ENCODE data around the gene UNC119. TPM values are rescaled to one million over a fixed set of nuclear protein-coding genes. Genes with fewer than 3 reads are reported as not detected.

Gene UNC119
- total and polyA plus RNA-seq, 2 donors (not counting 1 experiment from before 2014, with no cell fraction given), result 19.2 to 26.4 TPM

DNA sequence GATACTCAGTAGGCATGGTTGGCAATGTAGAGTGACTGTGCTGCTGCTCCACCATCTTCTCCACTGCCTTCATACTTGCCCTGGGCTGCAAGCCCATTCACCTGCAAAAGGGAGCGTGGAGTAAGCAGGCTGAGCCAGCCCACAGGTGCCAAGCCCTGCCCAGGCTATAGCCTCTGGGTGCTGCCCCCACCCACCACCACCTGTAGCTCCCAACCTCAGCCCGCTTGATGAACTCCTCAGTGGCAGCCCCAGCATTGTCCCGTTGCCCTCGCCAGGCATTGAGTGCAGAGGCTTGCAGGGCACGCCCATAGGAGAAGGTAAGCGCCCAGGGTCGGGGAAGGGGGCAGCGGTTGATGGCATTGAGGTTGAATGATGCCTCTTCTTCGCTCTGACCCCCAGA, 21.1 kb upstream of the UNC119 start:
- Histone ChIP-seq H3K27me3 (ENCODE audit: control insufficient read depth, insufficient read depth, low read length) (no peaks in the 10 kb centered on the region), H3K9ac (ENCODE audit: insufficient read depth, low read length) (no peak overlapping the region), H2AFZ (ENCODE audit: low read length) (no peak overlapping the region), H3K9me3 (ENCODE audit: control insufficient read depth, insufficient read depth, low read depth, low read length) (no peaks in the 10 kb centered on the region), H3K79me2 (ENCODE audit: control insufficient read depth, insufficient read depth, low read length) (peaks cover 12% of the 10 kb centered on the region), H3K27ac (ENCODE audit: insufficient read depth, low read length) (no peak overlapping the region), H3K4me3 (replicated peaks in 1 of 4; ENCODE audit: control extremely low read depth in 1 of 4, insufficient read depth in 1 of 4, low read depth in 3 of 4, low read length in 4 of 4) (no peak overlapping the region), H3K36me3 (ENCODE audit: control insufficient read depth, insufficient read depth, low read length) (peaks cover 6% of the 10 kb centered on the region), H4K20me1 (ENCODE audit: control insufficient read depth, extremely low read depth, insufficient read depth, low read length) (no peaks in the 10 kb centered on the region), H3K4me2 (ENCODE audit: extremely low read depth, insufficient read depth, low read length) (no peak overlapping the region), H3K4me1 (ENCODE audit: control insufficient read depth, extremely low read depth, insufficient read depth, low read length) (peaks cover 4% of the 10 kb centered on the region)
- DNase-seq (ENCODE audit: low read depth in 2 of 2), result no peak
- TF ChIP-seq, protein P1, sequence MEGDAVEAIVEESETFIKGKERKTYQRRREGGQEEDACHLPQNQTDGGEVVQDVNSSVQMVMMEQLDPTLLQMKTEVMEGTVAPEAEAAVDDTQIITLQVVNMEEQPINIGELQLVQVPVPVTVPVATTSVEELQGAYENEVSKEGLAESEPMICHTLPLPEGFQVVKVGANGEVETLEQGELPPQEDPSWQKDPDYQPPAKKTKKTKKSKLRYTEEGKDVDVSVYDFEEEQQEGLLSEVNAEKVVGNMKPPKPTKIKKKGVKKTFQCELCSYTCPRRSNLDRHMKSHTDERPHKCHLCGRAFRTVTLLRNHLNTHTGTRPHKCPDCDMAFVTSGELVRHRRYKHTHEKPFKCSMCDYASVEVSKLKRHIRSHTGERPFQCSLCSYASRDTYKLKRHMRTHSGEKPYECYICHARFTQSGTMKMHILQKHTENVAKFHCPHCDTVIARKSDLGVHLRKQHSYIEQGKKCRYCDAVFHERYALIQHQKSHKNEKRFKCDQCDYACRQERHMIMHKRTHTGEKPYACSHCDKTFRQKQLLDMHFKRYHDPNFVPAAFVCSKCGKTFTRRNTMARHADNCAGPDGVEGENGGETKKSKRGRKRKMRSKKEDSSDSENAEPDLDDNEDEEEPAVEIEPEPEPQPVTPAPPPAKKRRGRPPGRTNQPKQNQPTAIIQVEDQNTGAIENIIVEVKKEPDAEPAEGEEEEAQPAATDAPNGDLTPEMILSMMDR (conservative IDR thresholded peaks at IDR 0.05 in 1 of 2, IDR thresholded peaks at IDR 0.05 in 1 of 2; ENCODE audit: low read depth in 1 of 2, low read length in 2 of 2), result no peak
- TF ChIP-seq EZH2 (IDR thresholded peaks at IDR 0.05; ENCODE audit: low read length, missing control alignments), result no peak

DNA sequence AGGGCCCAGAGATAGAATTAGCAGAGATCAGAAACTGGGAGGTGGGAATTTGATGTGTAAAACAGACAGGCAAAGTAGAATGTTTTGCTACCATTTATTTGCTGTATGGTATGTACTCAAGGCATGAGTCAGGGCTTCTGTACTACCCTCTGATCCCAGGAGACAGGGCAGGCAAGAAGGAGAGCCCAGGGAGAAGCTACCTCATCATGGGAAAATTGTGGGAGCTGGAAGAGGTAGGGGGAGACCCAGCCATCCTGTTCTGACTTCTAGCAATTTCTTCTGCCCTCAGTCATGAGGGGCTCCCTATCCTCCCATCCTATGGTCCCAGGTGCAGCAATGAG, 20.6 kb upstream of the UNC119 start:
- Histone ChIP-seq H3K27ac (ENCODE audit: insufficient read depth, low read length) (no peak overlapping the region), H3K79me2 (ENCODE audit: control insufficient read depth, insufficient read depth, low read length) (peaks cover 12% of the 10 kb centered on the region), H3K4me1 (ENCODE audit: control insufficient read depth, extremely low read depth, insufficient read depth, low read length) (peaks cover 4% of the 10 kb centered on the region), H3K4me3 (replicated peaks in 1 of 4; ENCODE audit: control extremely low read depth in 1 of 4, insufficient read depth in 1 of 4, low read depth in 3 of 4, low read length in 4 of 4) (no peak overlapping the region), H3K27me3 (ENCODE audit: control insufficient read depth, insufficient read depth, low read length) (no peaks in the 10 kb centered on the region), H4K20me1 (ENCODE audit: control insufficient read depth, extremely low read depth, insufficient read depth, low read length) (no peaks in the 10 kb centered on the region), H2AFZ (ENCODE audit: low read length) (no peak overlapping the region), H3K9me3 (ENCODE audit: control insufficient read depth, insufficient read depth, low read depth, low read length) (no peaks in the 10 kb centered on the region), H3K4me2 (ENCODE audit: extremely low read depth, insufficient read depth, low read length) (no peak overlapping the region), H3K9ac (ENCODE audit: insufficient read depth, low read length) (no peak overlapping the region), H3K36me3 (ENCODE audit: control insufficient read depth, insufficient read depth, low read length) (peaks cover 5% of the 10 kb centered on the region)
- TF ChIP-seq, protein P1 (conservative IDR thresholded peaks at IDR 0.05 in 1 of 2, IDR thresholded peaks at IDR 0.05 in 1 of 2; ENCODE audit: low read depth in 1 of 2, low read length in 2 of 2), result no peak
- no peak for TF ChIP-seq EZH2 (IDR thresholded peaks at IDR 0.05; ENCODE audit: low read length, missing control alignments)
- no peak for DNase-seq (ENCODE audit: low read depth in 2 of 2)

DNA sequence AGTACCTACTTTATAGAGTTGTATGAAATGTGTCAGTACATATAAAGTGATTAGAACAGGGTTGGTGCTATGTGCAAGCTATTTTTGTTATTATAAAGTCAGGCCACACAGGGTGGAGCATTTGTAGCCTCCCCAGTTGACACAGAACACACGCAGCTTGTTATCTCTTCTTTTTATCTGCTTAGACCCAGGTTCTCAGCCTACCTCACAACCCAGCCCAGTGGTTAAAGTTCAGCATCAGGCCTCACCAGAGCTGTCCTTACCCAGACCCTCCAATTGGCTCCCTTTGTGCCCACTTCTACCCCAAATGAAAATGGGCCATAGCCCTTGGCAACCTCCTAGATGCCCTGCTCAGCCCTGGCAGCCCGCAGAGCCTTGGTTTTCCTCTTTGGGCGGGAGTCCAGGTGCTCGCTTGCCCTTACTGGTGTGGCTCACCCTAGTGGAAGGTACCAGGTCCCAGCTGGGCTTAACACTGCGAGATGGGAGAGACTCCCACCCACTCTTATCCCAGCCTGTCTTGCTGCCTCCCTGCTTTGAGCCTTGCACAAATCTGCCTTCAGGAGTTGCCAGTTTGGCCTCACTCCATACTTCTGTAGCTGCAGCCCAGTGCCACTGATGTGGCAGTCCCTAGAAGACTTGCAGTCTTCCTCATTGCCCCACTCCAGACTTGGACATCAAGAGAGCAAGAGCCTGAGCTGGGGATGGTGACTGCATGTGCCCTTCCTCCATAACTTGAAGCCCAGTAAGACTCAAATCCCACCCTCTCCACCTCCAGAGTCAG, 20.0 kb upstream of the UNC119 start:
- Histone ChIP-seq H3K27ac (ENCODE audit: insufficient read depth, low read length) (no peak overlapping the region), H3K4me1 (ENCODE audit: control insufficient read depth, extremely low read depth, insufficient read depth, low read length) (peaks cover 4% of the 10 kb centered on the region), H3K9ac (ENCODE audit: insufficient read depth, low read length) (no peak overlapping the region), H3K27me3 (ENCODE audit: control insufficient read depth, insufficient read depth, low read length) (no peaks in the 10 kb centered on the region), H3K36me3 (ENCODE audit: control insufficient read depth, insufficient read depth, low read length) (peaks cover 5% of the 10 kb centered on the region), H3K79me2 (ENCODE audit: control insufficient read depth, insufficient read depth, low read length) (peaks cover 12% of the 10 kb centered on the region), H4K20me1 (ENCODE audit: control insufficient read depth, extremely low read depth, insufficient read depth, low read length) (no peaks in the 10 kb centered on the region), H3K4me3 (replicated peaks in 1 of 4; ENCODE audit: control extremely low read depth in 1 of 4, insufficient read depth in 1 of 4, low read depth in 3 of 4, low read length in 4 of 4) (peak overlapping the region in 2 of 4 experiments; percentile 89), H2AFZ (ENCODE audit: low read length) (no peak overlapping the region), H3K4me2 (ENCODE audit: extremely low read depth, insufficient read depth, low read length) (no peak overlapping the region), H3K9me3 (ENCODE audit: control insufficient read depth, insufficient read depth, low read depth, low read length) (no peaks in the 10 kb centered on the region)
- no peak for DNase-seq (ENCODE audit: low read depth in 2 of 2)
- TF ChIP-seq EZH2 (IDR thresholded peaks at IDR 0.05; ENCODE audit: low read length, missing control alignments), result no peak
- TF ChIP-seq, protein P1 (conservative IDR thresholded peaks at IDR 0.05 in 1 of 2, IDR thresholded peaks at IDR 0.05 in 1 of 2; ENCODE audit: low read depth in 1 of 2, low read length in 2 of 2), result no peak
